Measurements from ENCODE around the gene LRFN3.

- TF ChIP-seq POLR2AphosphoS5 (IDR thresholded peaks at IDR 0.05; ENCODE audit: low read depth, low read length) (no peak), POLR2A (IDR thresholded peaks at IDR 0.05; ENCODE audit: low read depth, low read length) (no peak), PAX5 (IDR thresholded peaks at IDR 0.05; ENCODE audit: insufficient read depth, low read length, severe bottlenecking) (no peak)
Measured at GRCh38 chr19:35896643-35897040, 39.5 kb upstream of the LRFN3 start.
